ENCODE data around the gene GNG12.

- TF ChIP-seq CTCF (IDR thresholded peaks at IDR 0.05) (no peak), POLR2A (IDR thresholded peaks at IDR 0.05) (no peak)
Measured at GRCh38 chr1:67682659-67683197, 150.5 kb downstream of the GNG12 start.

Measured in testis (tissue), 2 donors.